OCI-LY7 (cell line): ENCODE results near the gene ADAR. TPM values are rescaled to one million over a fixed set of nuclear protein-coding genes. Genes with fewer than 3 reads are reported as not detected.

Experiments
- BruUV-seq: library from RNA; stranded (reverse); fragments of 400-500 nt; replicated peaks from 2 replicates; lab custom pipeline; 2021; lab: Mats Ljungman, UMichigan
- CTCF ChIA-PET: fragments of 300-600 bp; sonication (Branson Sonifier 250); formaldehyde crosslinking; loops from one replicate; lab custom pipeline; 2022; ENCODE audit warnings: antibody characterized with exemption; ENCODE audit not compliant: unreplicated experiment; lab: Charles Lee
- POLR2A ChIA-PET: fragments of 300-600 bp; sonication (Branson Sonifier 250); formaldehyde crosslinking; loops from one replicate; lab custom pipeline; 2022; ENCODE audit warnings: antibody characterized with exemption; lab: Charles Lee
- DNase-seq: peaks from one replicate; pipeline ENCODE4 v3.0.0-alpha.2; 2015; ENCODE audit warnings: low spot score
- H2AFZ ChIP-seq: fragments of 200-600 bp; sonication (generic), shearing (Covaris generic); 2 replicates; pipeline ENCODE4 v1.6.1; 2014; ENCODE audit warnings: mild to moderate bottlenecking, antibody characterized with exemption, low read length, moderate library complexity
- H3K27ac ChIP-seq: fragments of 200-600 bp; sonication (generic); 2 replicates; pipeline ENCODE4 v1.5.1; 2014; ENCODE audit warnings: mixed run types, low read depth, mild to moderate bottlenecking, moderate library complexity, low read length, inconsistent platforms; ENCODE audit not compliant: poor library complexity, severe bottlenecking
- H3K36me3 ChIP-seq: fragments of 200-600 bp; sonication (generic); 2 replicates; pipeline ENCODE4 v1.6.1; 2014; ENCODE audit warnings: mild to moderate bottlenecking, antibody characterized with exemption, low read length, moderate library complexity, mixed read lengths; ENCODE audit not compliant: insufficient read depth
- H3K4me1 ChIP-seq: fragments of 200-600 bp; sonication (generic); 2 replicates; pipeline ENCODE4 v1.5.1; 2014; ENCODE audit warnings: mild to moderate bottlenecking, low read length; ENCODE audit not compliant: insufficient read depth, poor library complexity, severe bottlenecking
- H3K4me2 ChIP-seq: fragments of 200-600 bp; sonication (generic); 2 replicates; pipeline ENCODE4 v1.6.1; 2014; ENCODE audit warnings: mild to moderate bottlenecking, low read length
- H3K4me3 ChIP-seq: fragments of 200-600 bp; sonication (generic); 2 replicates; pipeline ENCODE4 v1.5.1; 2014; ENCODE audit warnings: mild to moderate bottlenecking, low read depth, low read length; ENCODE audit not compliant: poor library complexity, severe bottlenecking
- H3K79me2 ChIP-seq: fragments of 200-600 bp; sonication (generic); 2 replicates; pipeline ENCODE4 v1.6.1; 2016; ENCODE audit warnings: low read depth, mild to moderate bottlenecking, low read length, moderate library complexity, mixed read lengths; ENCODE audit not compliant: insufficient read depth
- H3K9me2 ChIP-seq: fragments of 200-600 bp; sonication (generic); 2 replicates; pipeline ENCODE4 v1.6.1; 2016; ENCODE audit warnings: mild to moderate bottlenecking, low read length, mixed read lengths; ENCODE audit not compliant: insufficient read depth
- H3K9me3 ChIP-seq: fragments of 200-600 bp; sonication (generic); 2 replicates; pipeline ENCODE4 v1.6.1; 2014; ENCODE audit warnings: mild to moderate bottlenecking, mixed run types, low read length, mixed read lengths
- H4K20me1 ChIP-seq: fragments of 200-600 bp; sonication (generic); 2 replicates; pipeline ENCODE4 v1.6.1; 2014; ENCODE audit warnings: mild to moderate bottlenecking, antibody characterized with exemption, low read length, moderate library complexity, mixed read lengths; ENCODE audit not compliant: insufficient read depth
- CTCF ChIP-seq: fragments of 200-600 bp; sonication (generic); conservative IDR thresholded peaks from 2 replicates; pipeline ENCODE4 v1.5.1; 2014; ENCODE audit warnings: mild to moderate bottlenecking, antibody characterized with exemption, low read length, moderate library complexity, mixed read lengths
- EZH2phosphoT487 ChIP-seq: fragments of 200-600 bp; sonication (generic); IDR thresholded peaks from 2 replicates; pipeline ENCODE4 v1.6.1; 2018; ENCODE audit warnings: low read depth, borderline replicate concordance, mild to moderate bottlenecking, mixed run types, antibody characterized with exemption, low read length, moderate library complexity, mixed read lengths
- intact Hi-C: fragments of 100-400 bp; cut with micrococcal nuclease; formaldehyde crosslinking; loops from one replicate; pipeline ENCODE4 v1.10.0; 2022; ENCODE audit not compliant: unreplicated experiment
- total RNA-seq, 2 experiments: library from RNA; depleted of rRNA in 1 of 2; stranded (reverse); fragments of >200 nt in 1 of 2; shearing (Covaris generic) in 1 of 2; gene quantifications; 2 replicates each; pipeline ENCODE4 v1.2.3, GENCODE V29; 2014 to 2022

The ADAR gene
- total RNA-seq, 2 experiments from 2014 or later = 90.2 to 139 TPM

- DNase-seq = no peak
- peaks cover 8% of the 10 kb centered on the region for H4K20me1 ChIP-seq
- H3K27ac ChIP-seq = no peak overlapping the region
- intact Hi-C loops = no loop called here
- no peak overlapping the region for H3K4me3 ChIP-seq
- TF ChIP-seq EZH2phosphoT487 (no peak), CTCF (no peak)
- peaks cover 40% of the 10 kb centered on the region for H3K79me2 ChIP-seq
- no peaks in the 10 kb centered on the region for H3K9me2 ChIP-seq
- no peak overlapping the region for H3K4me2 ChIP-seq
- no peak overlapping the region for H2AFZ ChIP-seq
- H3K36me3 ChIP-seq = peaks cover 87% of the 10 kb centered on the region
- CTCF ChIA-PET = interaction anchor here (0.5 kb wide), 1 partner anchor 41 kb away, joined by 3 read pairs; the partner anchor contains the start of gene UBE2Q1
- H3K9me3 ChIP-seq = no peaks in the 10 kb centered on the region
- POLR2A ChIA-PET = interaction anchor here (1.1 kb wide), 1 partner anchor 53 kb away, joined by 3 read pairs; no protein-coding TSS in a partner anchor
- H3K4me1 ChIP-seq = peaks cover 9% of the 10 kb centered on the region
- BruUV-seq = no TSS peak
Measured at GRCh38 chr1:154598871-154599635, 8.9 kb downstream of the ADAR start.

GRCh38 chr1:154595621-154596020, 12.4 kb downstream of the ADAR start:
- no peak for DNase-seq
- H3K36me3 ChIP-seq = peaks cover 93% of the 10 kb centered on the region
- no TSS peak for BruUV-seq
- no peak overlapping the region for H3K4me3 ChIP-seq
- H3K27ac ChIP-seq = no peak overlapping the region
- TF ChIP-seq EZH2phosphoT487 (no peak), CTCF (no peak)
- ChIA-PET CTCF (no interaction called here), POLR2A (interaction anchor here (0.7 to 1.2 kb wide), 2 partner anchors 10 to 32 kb away, joined by 4 to 5 read pairs; no protein-coding TSS in a partner anchor)
- intact Hi-C loops = no loop called here
- peaks cover 5% of the 10 kb centered on the region; the same call in 1 of the 2 replicates for H4K20me1 ChIP-seq
- H3K4me1 ChIP-seq = no peaks in the 10 kb centered on the region
- no peaks in the 10 kb centered on the region for H3K9me3 ChIP-seq
- peaks cover 5% of the 10 kb centered on the region; the same call in 1 of the 2 replicates for H3K79me2 ChIP-seq
- no peak overlapping the region for H2AFZ ChIP-seq
- H3K9me2 ChIP-seq = no peaks in the 10 kb centered on the region
- no peak overlapping the region for H3K4me2 ChIP-seq

- POLR2A ChIA-PET = interaction anchor here (0.7 to 0.8 kb wide), 3 partner anchors 11 to 107 kb away, joined by 3 to 5 read pairs (median 3); no protein-coding TSS in a partner anchor
- 0 out of 2 replicates have a peak, but pooled peaks cover 3% of the 10 kb centered on the region for H3K79me2 ChIP-seq
- H3K4me2 ChIP-seq = no peak overlapping the region
- peaks cover 97% of the 10 kb centered on the region for H3K36me3 ChIP-seq
- TF ChIP-seq EZH2phosphoT487 (no peak), CTCF (no peak)
- no TSS peak for BruUV-seq
- no peak overlapping the region for H2AFZ ChIP-seq
- H3K9me3 ChIP-seq = no peaks in the 10 kb centered on the region
- H3K9me2 ChIP-seq = no peaks in the 10 kb centered on the region
- intact Hi-C loops = no loop called here
- H3K4me1 ChIP-seq = no peaks in the 10 kb centered on the region
- no peak for DNase-seq
- H3K4me3 ChIP-seq = no peak overlapping the region
- no peak overlapping the region for H3K27ac ChIP-seq
- H4K20me1 ChIP-seq = peaks cover 3% of the 10 kb centered on the region; the same call in 1 of the 2 replicates
- CTCF ChIA-PET = no interaction called here
Measured at GRCh38 chr1:154594811-154595210, 13.2 kb downstream of the ADAR start.
